B cell (primary cell): ENCODE results near the gene SELE. TPM values are rescaled to one million over a fixed set of nuclear protein-coding genes. Genes with fewer than 3 reads are reported as not detected.

Experiments
- ATAC-seq: fragments of 200-7000 bp; cut with Tn5 transposase; one replicate; pipeline ENCODE4 v1.10.0; 2021; ENCODE audit warnings: low read depth, mild to moderate bottlenecking, moderate number of reproducible peaks, moderate library complexity
- CTCF ChIA-PET: fragments of 350-600 bp; sonication (Branson Sonifier 250); formaldehyde crosslinking; loops from one replicate; lab custom pipeline; 2021; ENCODE audit warnings: antibody characterized with exemption, inconsistent platforms; lab: Charles Lee
- POLR2A ChIA-PET: fragments of 350-600 bp; sonication (Branson Sonifier 250); formaldehyde crosslinking; loops from one replicate; lab custom pipeline; 2021; ENCODE audit warnings: antibody characterized with exemption; lab: Charles Lee
- DNase-seq: peaks from one replicate; pipeline ENCODE4 v3.0.0; 2013
- H2AFZ ChIP-seq: 2 replicates; pipeline ENCODE4 v1.6.1; 2012; ENCODE audit warnings: mild to moderate bottlenecking, low read depth, low read length; ENCODE audit not compliant: insufficient read depth, poor library complexity, severe bottlenecking
- H3K27ac ChIP-seq, 2 donors: 1 replicate in 1 of 2; 2 replicates in 1 of 2; pipeline ENCODE4 v1.5.1; 2012 to 2013; ENCODE audit warnings: low read length in 2 of 2, mild to moderate bottlenecking in 2 of 2, moderate library complexity in 1 of 2
- H3K27me3 ChIP-seq, 4 experiments: fragments of 200-600 bp in 1 of 4; sonication (generic) in 1 of 4; replicated peaks in 1 of 4; 1 replicate in 2 of 4; 2 replicates in 2 of 4; pipeline versions ENCODE4 v1.6.1 to v1.7.0; 2013 to 2016; ENCODE audit warnings: low read length in 3 of 4, mild to moderate bottlenecking in 2 of 4, mixed read lengths in 1 of 4, moderate library complexity in 1 of 4; ENCODE audit not compliant: insufficient read depth in 4 of 4, control insufficient read depth in 3 of 4; ENCODE audit errors: control extremely low read depth in 1 of 4
- H3K36me3 ChIP-seq, 2 experiments: replicated peaks in 1 of 2; 1 replicate in 1 of 2; 2 replicates in 1 of 2; pipeline versions ENCODE4 v1.6.1 to v1.7.1; 2013; ENCODE audit warnings: low read length in 1 of 2; ENCODE audit not compliant: insufficient read depth in 2 of 2, control insufficient read depth in 1 of 2; ENCODE audit errors: control extremely low read depth in 1 of 2, extremely low read depth in 1 of 2
- H3K4me1 ChIP-seq, 2 donors: fragments of 200-600 bp in 1 of 2; sonication (generic) in 1 of 2; 1 replicate in 1 of 2; 2 replicates in 1 of 2; pipeline versions ENCODE4 v1.5.1 to v1.6.1; 2013 to 2017; ENCODE audit warnings: low read length in 2 of 2; ENCODE audit not compliant: control insufficient read depth in 2 of 2, insufficient read depth in 2 of 2
- H3K4me2 ChIP-seq: replicated peaks from 2 replicates; pipeline ENCODE3; 2012; ENCODE audit warnings: mild to moderate bottlenecking, low read depth, low read length; ENCODE audit not compliant: poor library complexity, severe bottlenecking
- H3K4me3 ChIP-seq, 5 experiments: fragments of 200-600 bp in 1 of 5; sonication (generic) in 1 of 5; 1 replicate in 3 of 5; 2 replicates in 2 of 5; pipeline versions ENCODE4 v1.5.1 to v1.7.0; 2011 to 2016; ENCODE audit warnings: low read length in 4 of 5, mild to moderate bottlenecking in 4 of 5, low read depth in 2 of 5, control low read depth in 1 of 5, moderate library complexity in 1 of 5; ENCODE audit not compliant: insufficient read depth in 1 of 5; ENCODE audit errors: control extremely low read depth in 1 of 5, extremely low read depth in 1 of 5
- H3K79me2 ChIP-seq: fragments of 200-600 bp; sonication (generic); one replicate; pipeline ENCODE4 v1.6.0; 2016; ENCODE audit warnings: low read length; ENCODE audit not compliant: control insufficient read depth, insufficient read depth
- H3K9ac ChIP-seq: fragments of 200-600 bp; sonication (generic); 2 replicates; pipeline ENCODE4 v1.6.1; 2017; ENCODE audit warnings: mild to moderate bottlenecking, low read length, moderate library complexity
- H3K9me3 ChIP-seq, 3 donors: one replicate each; pipeline versions ENCODE4 v1.6.1 to v1.7.1; 2013; ENCODE audit warnings: low read length in 2 of 3; ENCODE audit not compliant: control insufficient read depth in 2 of 3, insufficient read depth in 1 of 3; ENCODE audit errors: control extremely low read depth in 1 of 3
- H4K20me1 ChIP-seq: 2 replicates; pipeline ENCODE4 v1.6.0; 2012; ENCODE audit warnings: mild to moderate bottlenecking, low read length; ENCODE audit not compliant: insufficient read depth, control insufficient read depth, poor library complexity, severe bottlenecking
- H3K27ac Mint-ChIP-seq: one replicate; pipeline ENCODE4 v1.8.0; 2021; ENCODE audit warnings: mixed read lengths
- H3K27me3 Mint-ChIP-seq: one replicate; pipeline ENCODE4 v1.8.0; 2021; ENCODE audit warnings: mixed read lengths
- H3K4me1 Mint-ChIP-seq: one replicate; pipeline ENCODE4 v1.8.0; 2021; ENCODE audit warnings: mixed read lengths
- H3K4me3 Mint-ChIP-seq: one replicate; pipeline ENCODE4 v1.8.0; 2021; ENCODE audit warnings: mixed read lengths
- H3K9me3 Mint-ChIP-seq: one replicate; pipeline ENCODE4 v1.8.0; 2022; ENCODE audit warnings: mixed read lengths; ENCODE audit not compliant: insufficient read depth
- CTCF ChIP-seq: fragments of 200-600 bp; IDR thresholded peaks from one replicate; pipeline ENCODE4 v1.8.0; 2022; ENCODE audit warnings: antibody characterized with exemption, mild to moderate bottlenecking
- EZH2 ChIP-seq: IDR thresholded peaks from 2 replicates; pipeline ENCODE4 v1.6.1; 2012; ENCODE audit warnings: borderline replicate concordance, low read depth, mild to moderate bottlenecking, moderate library complexity, low read length; ENCODE audit not compliant: insufficient read depth, poor library complexity, severe bottlenecking
- WGBS: methylation state at CpG from one replicate; pipeline ENCODE4 v1.1.5; 2013; ENCODE audit warnings: missing lambda C conversion rate; ENCODE audit not compliant: insufficient coverage; 5-methylcytosine and 5-hydroxymethylcytosine counted together
- intact Hi-C: fragments of 100-400 bp; cut with micrococcal nuclease; formaldehyde crosslinking; loops from one replicate; pipeline ENCODE4 v1.10.0; 2022
- polyA plus RNA-seq: library from polyadenylated mRNA; depleted of rRNA; stranded (reverse); fragments of >200 nt; gene quantifications from 2 replicates; pipeline ENCODE4 v1.2.3, GENCODE V29; 2012
- total RNA-seq, 2 donors: library from RNA; stranded (reverse); fragments of 120-200 nt in 1 of 2; gene quantifications; 1 replicate in 1 of 2; 2 replicates in 1 of 2; pipeline versions ENCODE4 v1.2.3 to v1.2.4, GENCODE V29; 2013 to 2022

SELE gene
- total and polyA plus RNA-seq, 2 donors (not counting 1 experiment from before 2014, with no cell fraction given), result not detected

GRCh38 chr1:169682071-169682470, 51.8 kb downstream of the SELE start:
- H4K20me1 ChIP-seq, result no peaks in the 10 kb centered on the region
- DNase-seq (peak; percentile 49), ATAC-seq (peak; percentile 37)
- H2AFZ ChIP-seq, result peak overlapping the region; percentile 21
- H3K36me3 ChIP-seq, result no peaks in the 10 kb centered on the region
- peak overlapping the region; percentile 88 to 92 for H3K27ac ChIP-seq
- H3K9ac ChIP-seq, result no peak overlapping the region
- 0% methylated on average over 1 of the region's 2 CpGs for WGBS
- H3K9me3 Mint-ChIP-seq, result no peaks in the 10 kb centered on the region
- H3K4me1 Mint-ChIP-seq, result peaks cover 47% of the 10 kb centered on the region
- TF ChIP-seq EZH2 (no peak), CTCF (no peak)
- H3K4me1 ChIP-seq, result peaks cover 79 to 96% of the 10 kb centered on the region in 2 donors
- intact Hi-C loops, result loop anchor here (10.0 kb wide), 1 partner anchor 393 kb away; the partner anchor contains the start of gene KIFAP3
- peak overlapping the region; percentile 58 for H3K4me2 ChIP-seq
- H3K79me2 ChIP-seq, result peaks cover 27% of the 10 kb centered on the region
- H3K4me3 Mint-ChIP-seq, result peak overlapping the region; percentile 75
- H3K9me3 ChIP-seq, result no peaks in the 10 kb centered on the region
- no peaks in the 10 kb centered on the region for H3K27me3 Mint-ChIP-seq
- peak overlapping the region; percentile 95 for H3K27ac Mint-ChIP-seq
- H3K4me3 ChIP-seq, result peak overlapping the region in 1 of 5 experiments; percentile 22
- no peaks in the 10 kb centered on the region for H3K27me3 ChIP-seq
- CTCF ChIA-PET, result interaction anchor here (1.0 to 9.2 kb wide), 9 partner anchors 10 to 80 kb away, joined by 3 to 101 read pairs (median 12); no protein-coding TSS in a partner anchor
- POLR2A ChIA-PET, result interaction anchor here (2.5 to 4.0 kb wide), 2 partner anchors 11 to 14 kb away, joined by 15 to 35 read pairs; no protein-coding TSS in a partner anchor

- 11% methylated on average over 1 of the region's 2 CpGs for WGBS
- ATAC-seq (peak; percentile 25), DNase-seq (no peak)
- Histone ChIP-seq H3K4me1 (peaks cover 84 to 96% of the 10 kb centered on the region in 2 donors), H3K27ac (peak overlapping the region; percentile 88 to 92), H3K9ac (peak overlapping the region; percentile 46), H2AFZ (peak overlapping the region; percentile 51), H3K4me2 (peak overlapping the region; percentile 58), H3K9me3 (no peaks in the 10 kb centered on the region), H3K27me3 (no peaks in the 10 kb centered on the region), H3K79me2 (peaks cover 23% of the 10 kb centered on the region), H3K36me3 (no peaks in the 10 kb centered on the region), H4K20me1 (no peaks in the 10 kb centered on the region), H3K4me3 (peak overlapping the region in 1 of 5 experiments; percentile 6)
- intact Hi-C loops, result loop anchor here (1.0 to 10.0 kb wide), 5 partner anchors 14 to 394 kb away; partner anchors contain the start of genes BLZF1, KIFAP3 and SELL
- TF ChIP-seq CTCF, result no peak
- TF ChIP-seq EZH2, result no peak
- Mint-ChIP-seq H3K4me1 (peaks cover 55% of the 10 kb centered on the region), H3K27me3 (no peaks in the 10 kb centered on the region), H3K9me3 (no peaks in the 10 kb centered on the region), H3K27ac (peak overlapping the region; percentile 95), H3K4me3 (peak overlapping the region; percentile 75)
- CTCF ChIA-PET, result interaction anchor here (1.2 to 9.2 kb wide), 8 partner anchors 11 to 79 kb away, joined by 5 to 101 read pairs (median 12); no protein-coding TSS in a partner anchor
- POLR2A ChIA-PET, result interaction anchor here (0.9 to 4.0 kb wide), 6 partner anchors 10 to 79 kb away, joined by 3 to 35 read pairs (median 5); no protein-coding TSS in a partner anchor
These were observed 52.7 kb downstream of the SELE start for GRCh38 chr1:169681140-169681539.
